HG02840 (cell line): Measurements from ENCODE around the gene DCAF17.
"Not testable (repeated sequence)": the region's sequence is repeated elsewhere in the genome, so short reads cannot be mapped to it uniquely, and the experiment has no call there.

Source experiments
- ATAC-seq: cut with Tn5 transposase; IDR thresholded peaks from one replicate; pipeline ENCODE4 v1.9.1; 2021; ENCODE audit warnings: mild to moderate bottlenecking, moderate library complexity, moderate number of reproducible peaks; ENCODE audit not compliant: unreplicated experiment, low FRiP score

DCAF17 gene

DNA sequence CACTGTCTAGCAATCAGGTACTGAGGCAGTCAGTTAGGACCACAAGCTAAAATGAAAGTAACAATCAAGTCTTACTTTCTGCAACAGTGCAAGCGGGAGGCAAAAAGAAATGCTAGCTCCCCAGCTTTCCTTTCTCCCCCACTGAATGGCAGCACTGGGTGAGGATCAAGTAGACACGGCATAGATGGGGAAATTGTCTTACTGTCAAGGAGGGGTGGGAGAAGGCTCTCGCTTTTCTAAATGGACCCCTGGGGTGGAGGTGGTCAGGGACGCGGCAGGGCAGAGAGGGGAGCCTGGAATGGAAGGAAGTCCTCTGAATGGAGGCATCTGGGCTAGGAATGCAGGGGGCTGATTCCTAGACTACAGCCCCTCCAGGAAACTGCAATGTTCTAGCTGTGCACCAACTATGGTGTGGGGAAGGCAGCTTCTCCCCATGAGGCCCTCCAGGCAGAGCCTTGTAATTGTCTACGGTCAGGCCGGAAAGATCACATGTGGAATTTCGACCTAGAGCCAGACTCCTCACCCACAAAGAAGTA lies 24.5 kb upstream of the DCAF17 start:
- no peak for ATAC-seq

- no peak for ATAC-seq
Observed at GRCh38 chr2:171410101-171410500, 23.9 kb upstream of the DCAF17 start.

DNA sequence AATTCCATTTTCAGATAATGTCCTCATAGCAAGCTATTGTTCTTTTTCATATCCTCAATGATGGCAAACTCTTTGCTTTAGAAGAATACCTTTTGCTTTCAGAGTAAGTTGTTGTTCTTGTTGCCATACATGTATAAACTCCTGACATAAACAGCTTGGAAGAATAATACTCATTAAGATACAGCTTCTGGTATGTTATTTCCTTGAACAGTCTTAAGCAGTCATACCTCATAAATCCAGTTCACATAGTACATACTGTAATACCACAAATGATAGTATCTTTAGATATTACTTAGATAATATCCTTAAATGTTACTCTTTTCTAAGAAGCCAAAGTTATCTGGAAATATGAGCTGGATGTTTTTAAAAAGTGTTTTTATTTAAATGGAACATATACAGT lies 23.4 kb upstream of the DCAF17 start:
- no peak for ATAC-seq

GRCh38 chr2:171411214-171411613 lies 22.8 kb upstream of the DCAF17 start:
- no peak for ATAC-seq

DNA sequence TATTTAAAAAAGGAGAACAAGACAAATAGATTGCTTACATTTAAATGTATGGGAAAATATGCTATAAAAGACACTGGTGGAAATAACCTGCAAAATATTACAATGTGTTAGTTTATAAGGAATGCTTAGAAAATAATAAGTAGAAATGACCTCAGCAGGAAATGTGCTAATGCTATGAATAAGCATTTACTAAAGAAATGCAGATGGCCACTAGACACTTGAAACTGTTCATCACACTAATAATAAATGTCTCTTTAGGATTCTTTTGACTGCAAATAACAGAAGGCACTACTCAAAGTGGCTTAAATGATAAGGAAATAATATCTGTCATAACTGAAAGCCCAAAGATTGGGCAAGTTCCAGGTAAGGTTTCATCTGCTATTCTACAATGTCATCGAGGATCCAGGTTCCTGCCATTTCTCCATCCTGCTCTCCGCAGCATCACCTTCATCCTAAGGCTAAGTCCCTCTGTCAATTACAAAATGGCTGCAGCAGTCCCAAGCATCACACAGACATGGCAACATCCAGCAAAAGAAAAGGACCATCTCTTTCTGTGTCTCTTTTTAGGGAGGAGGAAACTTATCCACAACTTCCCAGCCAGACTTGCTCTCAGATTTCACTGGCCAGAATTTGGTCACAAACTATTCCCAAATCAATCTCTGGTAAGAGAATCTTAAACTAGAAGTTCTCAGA lies 22.1 kb upstream of the DCAF17 start:
- ATAC-seq: no peak

GRCh38 chr2:171412571-171413175 lies 21.4 kb upstream of the DCAF17 start:
- no peak for ATAC-seq

- not testable (repeated sequence) for ATAC-seq
Observed at GRCh38 chr2:171414645-171415044, 19.4 kb upstream of the DCAF17 start.

DNA sequence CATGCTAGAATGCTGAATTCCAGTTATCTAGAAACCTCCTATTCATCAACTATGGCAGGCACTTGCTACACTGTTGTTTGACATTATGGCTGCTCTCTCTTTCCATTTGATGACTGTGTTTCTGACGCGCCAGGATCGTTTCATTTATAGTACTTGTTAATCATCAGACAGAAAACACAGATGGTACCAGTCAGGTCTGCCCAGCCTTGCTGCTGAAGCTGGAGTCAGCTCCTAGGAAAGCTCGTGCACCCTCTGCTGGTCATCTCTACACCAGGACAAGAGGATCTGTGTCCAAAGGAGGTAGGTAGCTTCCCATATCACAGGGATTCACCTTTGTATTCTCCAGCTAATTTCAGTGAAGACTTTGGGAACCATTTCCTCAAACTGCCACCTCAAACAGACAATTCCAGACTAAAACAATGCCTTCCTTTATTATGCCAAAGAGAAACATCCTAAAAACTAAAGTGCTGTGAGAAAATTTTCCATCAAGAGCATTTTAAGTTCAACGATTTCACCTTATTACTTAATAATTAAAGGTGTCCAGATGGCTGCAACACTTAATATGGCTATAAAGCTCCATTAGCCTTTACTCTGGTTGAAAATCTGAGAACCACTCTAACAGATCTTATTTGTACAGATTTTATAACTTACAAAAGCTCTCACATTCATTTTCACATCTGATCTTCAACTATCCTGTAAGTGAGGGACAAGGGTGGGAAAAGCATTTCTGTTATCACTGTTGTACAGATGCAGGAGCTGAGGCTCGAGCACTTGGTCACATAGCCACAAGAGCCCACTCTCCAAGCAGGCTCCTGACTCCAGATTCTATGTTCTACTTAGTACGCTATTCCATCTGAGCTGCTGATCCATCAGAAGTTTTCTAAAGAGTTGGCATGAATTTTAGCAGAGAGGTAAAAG lies 17.8 kb upstream of the DCAF17 start:
- ATAC-seq: peak; percentile 81

DNA sequence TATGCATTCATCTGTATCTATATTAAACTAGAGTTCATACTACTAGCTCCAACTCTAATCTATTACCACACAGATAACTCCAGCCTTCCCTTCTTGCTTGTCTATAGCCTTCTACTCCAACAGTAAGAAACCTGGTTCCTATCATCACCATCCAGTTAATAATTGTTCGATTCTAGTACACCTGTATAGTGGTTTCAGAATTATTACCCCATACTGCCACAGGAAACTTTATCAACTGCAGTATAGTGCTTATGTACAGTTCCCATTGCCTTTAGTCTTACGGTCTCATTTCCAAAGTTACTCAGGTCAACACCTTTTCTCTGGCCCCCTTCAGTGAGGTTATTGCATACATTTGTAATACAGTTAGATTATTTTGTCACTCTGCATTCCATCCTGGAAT lies 14.7 kb upstream of the DCAF17 start:
- peak; percentile 44 for ATAC-seq

- no peak for ATAC-seq
Observed at GRCh38 chr2:171420728-171421563, 13.1 kb upstream of the DCAF17 start.

DNA sequence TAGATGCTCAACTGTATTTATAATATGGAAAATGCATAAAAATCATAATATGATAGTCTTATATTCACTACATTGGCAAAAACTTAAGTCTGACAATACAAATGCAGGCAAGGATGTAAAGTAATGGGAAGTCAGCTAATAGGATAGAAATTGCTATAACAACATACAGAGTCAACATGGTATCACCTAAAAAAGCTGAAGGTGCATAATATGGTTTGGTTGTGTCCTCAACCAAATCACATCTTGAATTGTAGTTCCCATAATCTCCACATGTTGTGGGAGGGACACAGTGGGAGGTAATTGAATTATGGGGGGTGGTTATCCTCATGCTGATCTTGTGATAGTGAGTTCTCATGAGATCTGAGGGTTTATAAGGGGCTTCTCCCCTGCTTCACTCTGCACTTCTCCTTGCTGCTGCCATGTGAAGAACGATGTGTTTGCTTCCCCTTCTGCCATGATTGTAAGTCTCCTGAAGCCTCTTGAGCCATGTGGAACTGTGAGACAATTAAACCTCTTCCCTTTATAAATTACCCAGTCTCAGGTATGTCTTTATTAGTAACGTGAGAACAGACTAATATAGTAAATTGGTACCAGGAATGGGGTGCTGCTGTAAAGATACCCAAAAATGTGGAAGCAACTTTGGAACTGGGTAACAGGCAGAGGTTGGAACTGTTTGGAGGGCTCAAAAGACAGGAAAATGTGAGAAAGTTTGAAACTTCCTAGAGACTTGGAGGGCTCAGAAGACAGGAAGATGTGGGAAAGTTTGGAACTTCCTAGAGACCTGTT lies 11.1 kb upstream of the DCAF17 start:
- ATAC-seq: not testable (repeated sequence)

DNA sequence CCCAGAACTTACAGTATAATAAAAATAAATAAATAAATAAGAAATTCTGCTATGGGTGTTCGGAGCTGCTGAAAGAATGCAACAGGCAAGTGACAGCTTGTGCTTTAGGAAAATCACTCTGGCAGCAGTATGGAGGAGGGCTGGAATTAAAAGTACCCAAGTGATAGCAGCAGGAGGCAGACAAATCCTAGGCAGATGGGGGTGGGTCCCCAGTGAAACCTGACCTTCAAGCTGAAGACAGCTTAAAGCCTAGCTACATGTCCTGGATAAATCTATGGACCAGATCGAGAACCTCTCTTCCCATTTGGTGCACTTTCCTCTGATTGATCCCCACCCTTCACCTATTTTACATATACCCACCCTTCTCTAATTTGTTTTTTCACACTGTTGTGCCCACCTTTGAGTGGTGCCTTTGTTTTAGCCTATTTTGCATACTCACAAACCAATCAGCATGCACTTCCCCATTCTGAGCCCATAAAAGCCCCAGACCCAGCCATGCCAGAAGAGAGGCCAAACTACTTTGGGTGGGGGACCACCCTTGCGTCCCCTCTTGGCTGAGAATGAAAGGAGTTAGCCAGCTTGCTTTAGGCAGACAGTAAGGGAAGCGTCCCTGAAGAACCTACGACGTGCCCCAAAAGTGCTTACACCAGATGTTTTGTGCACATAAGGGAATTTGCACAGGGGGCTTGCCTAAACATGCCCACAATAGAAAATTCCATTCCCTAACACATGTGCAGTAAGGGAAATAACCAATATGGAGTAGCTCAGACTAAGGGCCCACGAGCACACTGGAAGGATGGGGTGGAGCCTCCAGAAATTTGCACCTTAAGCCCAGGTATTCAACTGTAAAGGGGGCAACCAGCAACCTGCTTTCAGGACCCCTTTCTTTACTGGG lies 3.3 kb upstream of the DCAF17 start:
- no peak for ATAC-seq

GRCh38 chr2:171431677-171432167 lies 2.3 kb upstream of the DCAF17 start:
- no peak for ATAC-seq

DNA sequence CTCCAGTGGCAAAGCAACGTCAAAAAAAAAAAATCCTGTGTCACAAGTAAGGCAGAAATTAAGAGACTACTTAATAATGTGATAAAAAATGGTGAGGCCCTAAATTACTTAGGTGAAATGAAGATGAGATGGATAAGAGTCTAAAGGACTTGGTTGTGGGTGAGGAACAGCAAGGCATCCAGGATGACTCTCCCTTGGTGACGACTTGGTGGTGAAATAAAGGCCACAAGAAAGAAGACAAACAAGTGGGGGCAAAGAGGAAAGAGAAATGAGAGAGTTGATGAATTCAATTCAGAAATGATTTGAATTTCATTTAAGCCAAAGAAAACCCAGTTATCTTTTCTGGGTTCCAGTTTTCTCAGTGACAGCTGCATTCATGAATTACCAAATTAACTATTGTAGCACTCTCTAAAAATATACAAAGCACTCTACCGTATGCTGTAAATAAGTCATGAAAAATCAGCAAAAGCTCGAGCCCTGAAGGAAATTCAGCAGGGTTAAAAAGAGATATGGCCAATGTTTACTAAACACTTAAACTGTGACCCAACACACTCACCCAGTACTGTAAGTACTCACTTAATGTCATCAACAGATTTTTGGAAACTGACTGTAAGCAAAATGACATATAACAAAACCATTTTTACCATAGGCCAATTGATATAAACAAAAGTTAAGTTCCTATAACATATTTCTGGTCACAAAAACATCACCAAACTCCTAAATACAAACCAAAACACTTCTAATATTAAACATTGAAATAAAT lies 1.6 kb upstream of the DCAF17 start:
- ATAC-seq: no peak

DNA sequence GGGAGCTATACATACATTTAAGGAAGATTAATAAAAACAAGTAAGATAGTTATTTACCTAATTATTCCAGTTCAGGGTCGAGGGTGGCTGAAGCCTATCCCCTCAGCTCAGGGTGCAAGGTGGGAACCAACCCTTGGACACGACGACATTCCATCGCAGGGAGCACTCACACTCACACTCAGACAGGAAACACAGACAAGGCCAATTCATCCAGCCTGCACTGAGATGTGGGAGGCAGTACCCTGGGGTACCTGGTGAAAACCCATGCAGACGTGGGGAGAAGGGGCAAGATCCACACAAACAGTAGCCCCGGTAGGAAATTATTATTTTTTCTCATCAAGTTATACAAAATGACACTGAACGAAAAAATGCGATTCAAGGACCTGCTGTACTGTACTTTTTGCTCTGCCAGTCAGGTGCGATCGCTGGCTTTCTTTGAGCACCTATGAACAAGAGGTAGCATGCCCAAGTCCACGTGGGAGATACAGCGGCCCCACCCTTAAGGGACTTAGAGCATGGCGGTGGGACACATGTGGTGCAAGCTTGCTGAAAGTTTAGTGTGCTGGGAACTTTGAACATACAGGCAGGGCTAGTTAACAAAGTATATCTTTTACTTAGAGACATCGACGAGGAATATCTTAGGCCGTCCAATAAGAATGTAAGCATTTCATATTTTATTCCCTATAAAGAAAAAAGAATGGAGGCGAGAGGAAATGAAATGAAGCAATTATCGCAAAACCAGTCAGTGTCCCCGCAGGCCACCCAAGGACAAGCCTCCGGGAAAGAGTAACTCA lies 860 bp upstream of the DCAF17 start:
- ATAC-seq: no peak

DNA sequence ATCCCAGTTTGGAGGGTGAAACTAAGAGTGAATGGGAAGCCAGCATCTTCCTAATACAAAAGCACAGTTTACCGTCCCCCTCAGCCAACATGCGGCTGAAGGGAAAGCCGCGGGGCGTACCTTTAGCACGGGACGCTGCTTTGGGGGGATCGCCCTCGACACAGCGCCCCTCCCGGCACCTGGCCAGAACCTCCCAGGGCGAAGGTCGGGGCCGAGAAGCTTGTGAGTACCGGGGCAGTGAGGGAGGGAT lies 338 bp upstream of the DCAF17 start, which contains the start of gene METTL8:
TSS of gene METTL8 (minus strand) at position 228 of the 250 bp plus-strand sequence. CDS start 41,805 bp downstream, outside the sequence.
- no peak for ATAC-seq

GRCh38 chr2:171436307-171436706 lies 2.3 kb downstream of the DCAF17 start:
- ATAC-seq: no peak
